CD14-positive monocyte (primary cell): ENCODE measurements around the gene ME1. TPM values are rescaled to one million over a fixed set of nuclear protein-coding genes. Genes with fewer than 3 reads are reported as not detected.

ENCODE experiments used
- DNase-seq, 3 donors: peaks; one replicate each; pipeline ENCODE4 v3.0.0-alpha.2; 2011 to 2022
- H2AFZ ChIP-seq: 2 replicates; pipeline ENCODE4 v1.6.0; 2012; ENCODE audit warnings: mild to moderate bottlenecking, low read depth, low read length, inconsistent platforms; ENCODE audit not compliant: insufficient read depth, poor library complexity, severe bottlenecking
- H3K27ac ChIP-seq, 2 donors: 1 replicate in 1 of 2; 2 replicates in 1 of 2; pipeline ENCODE4 v1.5.1; 2012 to 2013; ENCODE audit warnings: low read length in 2 of 2, control low read depth in 1 of 2, inconsistent platforms in 1 of 2, low read depth in 1 of 2, mild to moderate bottlenecking in 1 of 2
- H3K27me3 ChIP-seq, 2 donors: one replicate each; pipeline versions ENCODE4 v1.6.0 to v1.6.1; 2011 to 2013; ENCODE audit warnings: low read length in 2 of 2; ENCODE audit not compliant: control insufficient read depth in 2 of 2, insufficient read depth in 2 of 2
- H3K36me3 ChIP-seq, 2 donors: replicated peaks in 1 of 2; 1 replicate in 1 of 2; 2 replicates in 1 of 2; pipeline versions ENCODE4 v1.5.1 to v1.6.1; 2012 to 2013; ENCODE audit warnings: low read length in 2 of 2, control low read depth in 1 of 2, inconsistent platforms in 1 of 2, mild to moderate bottlenecking in 1 of 2; ENCODE audit not compliant: insufficient read depth in 2 of 2, control insufficient read depth in 1 of 2
- H3K4me1 ChIP-seq, 2 donors: 1 replicate in 1 of 2; 2 replicates in 1 of 2; pipeline versions ENCODE4 v1.5.1 to v1.6.1; 2012 to 2013; ENCODE audit warnings: low read length in 2 of 2, control low read depth in 1 of 2, inconsistent platforms in 1 of 2, mild to moderate bottlenecking in 1 of 2, moderate library complexity in 1 of 2; ENCODE audit not compliant: insufficient read depth in 2 of 2, control insufficient read depth in 1 of 2
- H3K4me2 ChIP-seq: replicated peaks from 2 replicates; pipeline ENCODE3; 2012; ENCODE audit warnings: low read length, moderate library complexity, mild to moderate bottlenecking; ENCODE audit not compliant: poor library complexity, severe bottlenecking; ENCODE audit errors: extremely low read depth
- H3K4me3 ChIP-seq, 3 experiments: fragments of 200-600 bp in 1 of 3; sonication (generic) in 1 of 3; replicated peaks in 1 of 3; 1 replicate in 2 of 3; 2 replicates in 1 of 3; pipeline ENCODE4 v1.5.1; 2011 to 2013; ENCODE audit warnings: low read length in 3 of 3, mild to moderate bottlenecking in 3 of 3, control low read depth in 2 of 3, low read depth in 2 of 3, inconsistent platforms in 1 of 3, moderate library complexity in 1 of 3
- H3K79me2 ChIP-seq: 2 replicates; pipeline ENCODE4 v1.6.0; 2012; ENCODE audit warnings: mild to moderate bottlenecking, control low read depth, inconsistent platforms, low read length, moderate library complexity; ENCODE audit not compliant: insufficient read depth
- H3K9ac ChIP-seq: 2 replicates; pipeline ENCODE4 v1.6.0; 2017; ENCODE audit warnings: low read length, mild to moderate bottlenecking; ENCODE audit not compliant: insufficient read depth, poor library complexity, severe bottlenecking
- H3K9me3 ChIP-seq, 2 donors: replicated peaks in 1 of 2; 1 replicate in 1 of 2; 2 replicates in 1 of 2; pipeline versions ENCODE4 v1.5.1 to v1.6.1; 2012 to 2013; ENCODE audit warnings: low read length in 2 of 2, control low read depth in 1 of 2; ENCODE audit not compliant: control insufficient read depth in 1 of 2, insufficient read depth in 1 of 2
- H4K20me1 ChIP-seq: 2 replicates; pipeline ENCODE4 v1.6.0; 2012; ENCODE audit warnings: mild to moderate bottlenecking, low read length, control low read depth, moderate library complexity; ENCODE audit not compliant: insufficient read depth
- H3K27ac Mint-ChIP-seq, 7 donors: one replicate each; pipeline ENCODE4 v1.8.0; 2020; ENCODE audit warnings: mild to moderate bottlenecking in 7 of 7, mixed read lengths in 7 of 7, moderate library complexity in 6 of 7, inconsistent platforms in 2 of 7
- H3K27me3 Mint-ChIP-seq, 3 donors: one replicate each; pipeline ENCODE4 v1.8.0; 2021 to 2022; ENCODE audit warnings: low read depth in 3 of 3, mild to moderate bottlenecking in 3 of 3, mixed read lengths in 3 of 3, moderate library complexity in 3 of 3, inconsistent platforms in 1 of 3
- H3K36me3 Mint-ChIP-seq, 2 donors: one replicate each; pipeline ENCODE4 v1.8.0; 2020; ENCODE audit warnings: mixed read lengths in 2 of 2, inconsistent platforms in 1 of 2, mild to moderate bottlenecking in 1 of 2
- H3K4me1 Mint-ChIP-seq: one replicate; pipeline ENCODE4 v1.8.0; 2020; ENCODE audit warnings: mild to moderate bottlenecking, mixed read lengths
- H3K4me3 Mint-ChIP-seq, 2 donors: one replicate each; pipeline ENCODE4 v1.8.0; 2020; ENCODE audit warnings: mild to moderate bottlenecking in 2 of 2, mixed read lengths in 2 of 2, moderate library complexity in 1 of 2
- H3K9me3 Mint-ChIP-seq, 7 donors: one replicate each; pipeline ENCODE4 v1.8.0; 2020 to 2022; ENCODE audit warnings: mixed read lengths in 7 of 7, mild to moderate bottlenecking in 6 of 7, moderate library complexity in 6 of 7, inconsistent platforms in 2 of 7
- WGBS: methylation state at CpG from one replicate; pipeline ENCODE4 v1.1.5; 2013; ENCODE audit warnings: missing lambda C conversion rate; ENCODE audit not compliant: insufficient coverage; 5-methylcytosine and 5-hydroxymethylcytosine counted together
- intact Hi-C, 2 donors: fragments of 100-400 bp; cut with micrococcal nuclease; formaldehyde crosslinking; loops; one replicate each; pipeline versions ENCODE4 v1.15.0 to v1.15.1; 2023
- polyA plus RNA-seq, 3 donors: library from polyadenylated mRNA; depleted of rRNA in 1 of 3; unstranded in 2 of 3; stranded (reverse) in 1 of 3; fragments of 300-500 nt in 2 of 3; fragments of >200 nt in 1 of 3; fragmentation: Illumina TruSeq in 2 of 3; gene quantifications; 1 replicate in 2 of 3; 2 replicates in 1 of 3; pipeline ENCODE4 v1.2.3, GENCODE V29; 2012 to 2021
- TF ChIP-seq, protein P1 (sequence below): fragments of 200-600 bp; IDR thresholded peaks from one replicate; pipeline ENCODE4 v1.8.0; 2022; ENCODE audit warnings: antibody characterized with exemption, mild to moderate bottlenecking

ME1 gene
- polyA plus RNA-seq, 3 donors: 1.3 to 4.0 (median 2.1) TPM

DNA sequence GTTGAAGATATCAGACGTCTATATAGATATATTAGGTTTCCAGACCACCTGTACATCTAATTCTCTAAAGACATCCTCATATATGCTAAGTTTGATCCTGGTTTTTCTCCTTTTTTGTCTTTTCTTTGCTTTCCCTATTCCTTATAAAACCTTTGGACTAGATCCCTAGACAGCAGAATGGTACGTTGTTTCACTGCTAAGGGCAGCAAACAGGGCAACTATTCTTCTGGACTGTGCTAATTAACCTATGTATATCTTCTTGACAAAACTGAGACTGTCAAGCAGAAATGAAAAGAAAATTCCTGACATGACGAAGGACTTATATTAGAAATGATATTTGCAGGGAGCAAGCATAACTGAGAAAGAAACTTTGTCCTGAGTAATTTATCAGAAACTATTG is 19.1 kb downstream of the ME1 start:
- H3K79me2 ChIP-seq: no peaks in the 10 kb centered on the region
- no peak overlapping the region for H3K27ac ChIP-seq
- no peaks in the 10 kb centered on the region for H3K9me3 ChIP-seq
- no CpG with 5 or more reads among the region's 3 CpGs for whole genome bisulfite sequencing
- Mint-ChIP-seq H3K27ac (no peak overlapping the region), H3K27me3 (peaks cover 2 to 5% (median 3%) of the 10 kb centered on the region in 3 donors), H3K36me3 (no peaks in the 10 kb centered on the region), H3K9me3 (peaks cover 0 to 1% (median 0%) of the 10 kb centered on the region in 7 donors), H3K4me3 (no peak overlapping the region), H3K4me1 (no peaks in the 10 kb centered on the region)
- TF ChIP-seq, protein P1, sequence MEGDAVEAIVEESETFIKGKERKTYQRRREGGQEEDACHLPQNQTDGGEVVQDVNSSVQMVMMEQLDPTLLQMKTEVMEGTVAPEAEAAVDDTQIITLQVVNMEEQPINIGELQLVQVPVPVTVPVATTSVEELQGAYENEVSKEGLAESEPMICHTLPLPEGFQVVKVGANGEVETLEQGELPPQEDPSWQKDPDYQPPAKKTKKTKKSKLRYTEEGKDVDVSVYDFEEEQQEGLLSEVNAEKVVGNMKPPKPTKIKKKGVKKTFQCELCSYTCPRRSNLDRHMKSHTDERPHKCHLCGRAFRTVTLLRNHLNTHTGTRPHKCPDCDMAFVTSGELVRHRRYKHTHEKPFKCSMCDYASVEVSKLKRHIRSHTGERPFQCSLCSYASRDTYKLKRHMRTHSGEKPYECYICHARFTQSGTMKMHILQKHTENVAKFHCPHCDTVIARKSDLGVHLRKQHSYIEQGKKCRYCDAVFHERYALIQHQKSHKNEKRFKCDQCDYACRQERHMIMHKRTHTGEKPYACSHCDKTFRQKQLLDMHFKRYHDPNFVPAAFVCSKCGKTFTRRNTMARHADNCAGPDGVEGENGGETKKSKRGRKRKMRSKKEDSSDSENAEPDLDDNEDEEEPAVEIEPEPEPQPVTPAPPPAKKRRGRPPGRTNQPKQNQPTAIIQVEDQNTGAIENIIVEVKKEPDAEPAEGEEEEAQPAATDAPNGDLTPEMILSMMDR: no peak
- H3K4me1 ChIP-seq: no peaks in the 10 kb centered on the region
- no peaks in the 10 kb centered on the region for H3K27me3 ChIP-seq
- H3K4me2 ChIP-seq: no peak overlapping the region
- H2AFZ ChIP-seq: no peak overlapping the region
- H3K4me3 ChIP-seq: no peak overlapping the region
- H3K36me3 ChIP-seq: no peaks in the 10 kb centered on the region
- H3K9ac ChIP-seq: no peak overlapping the region
- intact Hi-C loops: no loop called here
- no peak for DNase-seq
- H4K20me1 ChIP-seq: no peaks in the 10 kb centered on the region

GRCh38 chr6:83403191-83403590 is 27.7 kb downstream of the ME1 start:
- Histone ChIP-seq H2AFZ (no peak overlapping the region), H3K4me3 (no peak overlapping the region), H3K27me3 (no peaks in the 10 kb centered on the region), H3K9ac (no peak overlapping the region), H3K4me2 (no peak overlapping the region), H3K9me3 (no peaks in the 10 kb centered on the region), H3K27ac (no peak overlapping the region), H3K79me2 (no peaks in the 10 kb centered on the region), H3K4me1 (no peaks in the 10 kb centered on the region), H4K20me1 (no peaks in the 10 kb centered on the region), H3K36me3 (no peaks in the 10 kb centered on the region)
- TF ChIP-seq, protein P1: no peak
- Mint-ChIP-seq H3K9me3 (peaks cover 0 to 9% (median 3%) of the 10 kb centered on the region in 7 donors), H3K4me1 (peaks cover 3% of the 10 kb centered on the region), H3K4me3 (no peak overlapping the region), H3K36me3 (no peaks in the 10 kb centered on the region), H3K27me3 (peaks cover 0 to 4% (median 1%) of the 10 kb centered on the region in 3 donors), H3K27ac (no peak overlapping the region)
- DNase-seq: no peak
- intact Hi-C loops: no loop called here
- WGBS: no CpG with 5 or more reads among the region's 1 CpG
